Coronary artery (tissue), 2 donors: Measurements from ENCODE around the gene MAD1L1.
A peak's percentile ranks its signal among the peaks of the same experiment; 100 is the strongest.
"Not testable (repeated sequence)": the region's sequence is repeated elsewhere in the genome, so short reads cannot be mapped to it uniquely, and the experiment has no call there.

ENCODE experiments used
- DNase-seq: peaks from one replicate; pipeline ENCODE4 v3.0.0-alpha.2; 2017; ENCODE audit warnings: low spot score
- H3K27ac ChIP-seq, 2 donors: fragments of 200-600 bp; sonication (generic); one replicate each; pipeline ENCODE4 v1.5.1; 2016 to 2019
- H3K4me3 ChIP-seq: fragments of 200-600 bp; sonication (generic); 2 replicates; pipeline ENCODE4 v1.5.1; 2016; ENCODE audit warnings: mild to moderate bottlenecking, moderate library complexity
- TF ChIP-seq, protein P1 (sequence below): fragments of 200-600 bp; sonication (generic); IDR thresholded peaks from one replicate; pipeline ENCODE4 v1.5.1; 2019; ENCODE audit warnings: antibody characterized with exemption

The MAD1L1 gene

DNA sequence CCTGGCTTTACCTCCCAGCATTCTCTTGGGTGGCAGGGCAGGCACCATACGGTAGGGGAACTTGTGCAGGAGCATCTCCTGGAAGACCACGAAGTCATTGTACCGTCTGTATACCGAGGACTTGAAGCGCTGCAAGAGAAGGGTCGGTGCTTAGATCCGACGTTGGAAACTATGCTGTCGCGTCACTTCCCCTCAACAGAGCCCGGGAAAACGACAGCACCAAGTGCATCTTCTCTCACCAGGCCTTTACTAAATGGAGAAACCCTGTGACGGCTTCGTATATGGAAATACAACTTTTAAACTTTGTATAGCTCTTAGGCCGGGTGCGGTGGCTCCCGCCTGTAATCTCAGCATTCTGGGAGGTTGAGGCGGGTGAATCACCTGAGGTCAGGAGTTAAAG, 42.4 kb upstream of the MAD1L1 start:
- TF ChIP-seq, protein P1, sequence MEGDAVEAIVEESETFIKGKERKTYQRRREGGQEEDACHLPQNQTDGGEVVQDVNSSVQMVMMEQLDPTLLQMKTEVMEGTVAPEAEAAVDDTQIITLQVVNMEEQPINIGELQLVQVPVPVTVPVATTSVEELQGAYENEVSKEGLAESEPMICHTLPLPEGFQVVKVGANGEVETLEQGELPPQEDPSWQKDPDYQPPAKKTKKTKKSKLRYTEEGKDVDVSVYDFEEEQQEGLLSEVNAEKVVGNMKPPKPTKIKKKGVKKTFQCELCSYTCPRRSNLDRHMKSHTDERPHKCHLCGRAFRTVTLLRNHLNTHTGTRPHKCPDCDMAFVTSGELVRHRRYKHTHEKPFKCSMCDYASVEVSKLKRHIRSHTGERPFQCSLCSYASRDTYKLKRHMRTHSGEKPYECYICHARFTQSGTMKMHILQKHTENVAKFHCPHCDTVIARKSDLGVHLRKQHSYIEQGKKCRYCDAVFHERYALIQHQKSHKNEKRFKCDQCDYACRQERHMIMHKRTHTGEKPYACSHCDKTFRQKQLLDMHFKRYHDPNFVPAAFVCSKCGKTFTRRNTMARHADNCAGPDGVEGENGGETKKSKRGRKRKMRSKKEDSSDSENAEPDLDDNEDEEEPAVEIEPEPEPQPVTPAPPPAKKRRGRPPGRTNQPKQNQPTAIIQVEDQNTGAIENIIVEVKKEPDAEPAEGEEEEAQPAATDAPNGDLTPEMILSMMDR, result no peak
- DNase-seq, result no peak
- Histone ChIP-seq H3K4me3 (no peak overlapping the region), H3K27ac (no peak overlapping the region)

DNA sequence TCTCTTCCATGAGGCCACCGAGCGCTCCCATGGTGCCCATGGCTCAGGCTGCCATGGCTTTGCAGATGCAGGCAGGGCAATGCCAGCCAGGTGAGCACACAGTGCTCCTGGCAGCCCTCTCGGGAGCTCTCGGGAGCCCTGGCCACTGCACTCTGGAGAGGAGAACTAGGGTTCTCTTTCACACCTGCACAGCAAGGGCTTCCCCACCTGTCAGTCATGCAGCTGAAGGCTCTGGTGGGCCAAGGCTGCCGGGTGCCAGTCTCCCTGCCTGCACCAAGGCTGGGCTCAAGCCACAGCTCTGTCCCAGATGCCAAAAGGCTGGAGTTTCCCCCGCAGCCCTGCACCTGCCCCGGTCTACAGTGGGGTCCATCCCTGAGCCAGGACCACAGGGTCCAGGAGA, 41.9 kb upstream of the MAD1L1 start:
- Histone ChIP-seq H3K27ac (no peak overlapping the region), H3K4me3 (no peak overlapping the region)
- TF ChIP-seq, protein P1, result no peak
- DNase-seq, result no peak

DNA sequence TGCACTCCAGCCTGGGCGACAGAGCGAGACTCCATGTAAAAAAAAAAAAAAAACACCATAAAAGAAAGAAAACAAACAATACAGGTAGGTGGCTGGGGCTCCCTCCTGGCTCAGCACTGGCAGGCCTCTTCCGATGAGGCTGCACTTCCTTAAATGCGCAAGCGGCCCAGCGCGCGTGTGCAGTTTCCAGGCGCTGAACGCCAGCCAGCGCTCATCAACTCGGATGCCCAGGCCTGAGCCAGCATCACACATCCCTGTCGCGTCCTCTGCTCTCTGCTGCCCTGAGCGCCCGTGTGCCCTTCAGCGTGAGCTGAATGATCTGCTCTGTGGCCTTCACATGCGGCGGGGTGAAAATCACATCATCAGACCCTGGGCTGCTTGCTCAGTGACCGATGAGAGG, 41.1 kb upstream of the MAD1L1 start:
- no peak for DNase-seq
- TF ChIP-seq, protein P1, result no peak
- Histone ChIP-seq H3K4me3 (no peak overlapping the region), H3K27ac (no peak overlapping the region)

DNA sequence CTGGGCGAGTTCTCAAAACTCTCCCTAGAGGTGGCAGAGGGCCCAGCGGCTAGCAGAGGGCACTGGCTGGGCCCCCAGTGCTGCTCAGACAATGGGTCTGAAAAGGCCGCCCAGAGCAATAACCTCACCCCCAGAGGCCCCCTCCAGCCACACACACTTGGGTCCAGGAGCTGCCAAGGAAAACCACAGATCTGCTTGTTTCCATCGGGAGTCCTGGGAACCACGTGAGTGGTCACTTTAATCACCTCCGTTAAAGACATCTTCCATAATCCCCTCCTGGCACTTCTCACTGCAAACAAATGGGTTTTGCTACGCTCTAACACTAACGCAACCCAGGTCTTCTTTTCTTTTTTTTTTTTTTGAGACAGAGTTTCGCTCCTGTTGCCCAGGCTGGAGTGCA, 39.3 kb upstream of the MAD1L1 start:
- H3K27ac ChIP-seq, result no peak overlapping the region
- no peak overlapping the region for H3K4me3 ChIP-seq
- TF ChIP-seq, protein P1, result no peak
- no peak for DNase-seq

DNA sequence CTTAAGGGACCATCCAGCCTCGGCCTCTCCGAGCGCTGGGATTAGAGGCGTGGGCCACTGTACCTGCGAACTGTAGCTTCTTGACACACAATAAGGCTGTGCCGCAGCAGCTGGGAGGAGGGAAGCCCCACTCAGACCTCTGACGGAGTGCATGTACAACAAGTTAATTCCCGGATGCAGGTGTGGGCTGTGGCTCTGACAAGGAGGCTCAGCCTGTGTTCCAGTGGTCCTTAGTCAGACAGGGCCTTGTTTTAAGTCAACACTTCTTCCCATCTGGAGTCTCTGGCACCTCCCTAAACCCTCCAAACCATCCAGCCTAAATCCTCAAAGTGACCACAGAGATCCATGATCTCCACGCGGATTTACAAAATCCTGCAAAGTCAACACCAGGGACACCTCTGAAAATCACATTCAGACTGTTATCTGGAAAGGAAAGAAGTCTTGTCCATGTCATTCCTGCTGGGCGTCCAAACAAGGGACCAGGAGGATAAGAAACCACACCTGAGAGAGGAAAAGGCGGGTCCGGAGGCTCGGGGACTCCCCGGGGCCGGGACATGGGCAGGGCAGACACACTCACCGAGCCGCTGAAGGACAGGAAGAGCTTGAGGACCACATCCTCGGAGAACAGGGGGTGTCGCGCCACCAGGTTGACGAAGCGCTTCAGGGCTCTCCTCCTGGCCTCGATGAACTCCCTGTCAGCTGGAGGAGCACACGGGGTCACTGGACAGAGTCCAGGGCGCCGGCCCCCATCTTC, 38.7 kb upstream of the MAD1L1 start:
- Histone ChIP-seq H3K4me3 (no peak overlapping the region), H3K27ac (no peak overlapping the region)
- peak; percentile 62 for DNase-seq
- TF ChIP-seq, protein P1, result no peak

DNA sequence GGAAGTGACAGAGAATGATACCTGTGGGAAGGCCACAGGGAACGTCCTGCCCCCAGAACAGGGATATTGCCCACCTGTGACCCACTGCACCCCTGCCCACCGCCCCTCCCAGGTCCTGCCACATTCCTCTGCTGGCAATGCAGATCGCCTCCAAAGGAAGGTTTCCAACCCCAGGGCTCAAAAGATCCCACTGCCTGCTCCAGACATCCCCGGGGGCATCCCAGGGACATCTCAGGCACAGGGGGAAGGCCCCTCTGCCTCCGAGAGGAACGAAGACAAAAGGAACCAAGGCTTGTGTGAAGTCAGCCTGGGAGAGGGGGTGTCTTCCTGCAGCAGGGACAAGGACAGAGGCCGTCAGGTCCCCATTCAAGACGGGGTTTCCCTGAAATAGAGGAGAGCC, 37.8 kb upstream of the MAD1L1 start:
- H3K27ac ChIP-seq, result no peak overlapping the region
- no peak overlapping the region for H3K4me3 ChIP-seq
- TF ChIP-seq, protein P1, result no peak
- DNase-seq, result no peak

DNA sequence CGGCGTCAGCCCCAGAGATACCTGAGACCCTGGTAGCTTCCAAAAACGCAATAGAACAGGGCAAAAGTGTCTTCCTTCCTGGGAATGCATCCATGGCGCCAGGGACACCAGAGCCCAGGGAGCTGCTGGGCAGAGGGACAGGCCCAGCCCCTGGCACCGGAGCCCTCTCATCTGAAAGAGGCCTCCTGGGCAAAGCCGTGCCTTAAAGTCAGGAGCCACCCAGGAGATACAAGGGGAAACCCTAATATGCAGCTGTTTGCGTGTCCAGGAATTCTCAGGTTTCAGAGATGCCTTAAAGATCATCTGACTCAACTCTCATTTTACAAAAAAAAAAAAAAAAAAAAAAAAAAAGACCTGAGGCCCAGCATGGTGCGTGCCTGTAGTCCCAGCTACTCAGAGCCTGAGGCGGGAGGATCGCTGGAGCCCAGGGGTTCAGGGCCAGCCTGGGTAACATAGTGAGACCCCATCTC, 37.3 kb upstream of the MAD1L1 start:
- no peak for DNase-seq
- TF ChIP-seq, protein P1, result no peak
- no peak overlapping the region for H3K4me3 ChIP-seq
- no peak overlapping the region for H3K27ac ChIP-seq

DNA sequence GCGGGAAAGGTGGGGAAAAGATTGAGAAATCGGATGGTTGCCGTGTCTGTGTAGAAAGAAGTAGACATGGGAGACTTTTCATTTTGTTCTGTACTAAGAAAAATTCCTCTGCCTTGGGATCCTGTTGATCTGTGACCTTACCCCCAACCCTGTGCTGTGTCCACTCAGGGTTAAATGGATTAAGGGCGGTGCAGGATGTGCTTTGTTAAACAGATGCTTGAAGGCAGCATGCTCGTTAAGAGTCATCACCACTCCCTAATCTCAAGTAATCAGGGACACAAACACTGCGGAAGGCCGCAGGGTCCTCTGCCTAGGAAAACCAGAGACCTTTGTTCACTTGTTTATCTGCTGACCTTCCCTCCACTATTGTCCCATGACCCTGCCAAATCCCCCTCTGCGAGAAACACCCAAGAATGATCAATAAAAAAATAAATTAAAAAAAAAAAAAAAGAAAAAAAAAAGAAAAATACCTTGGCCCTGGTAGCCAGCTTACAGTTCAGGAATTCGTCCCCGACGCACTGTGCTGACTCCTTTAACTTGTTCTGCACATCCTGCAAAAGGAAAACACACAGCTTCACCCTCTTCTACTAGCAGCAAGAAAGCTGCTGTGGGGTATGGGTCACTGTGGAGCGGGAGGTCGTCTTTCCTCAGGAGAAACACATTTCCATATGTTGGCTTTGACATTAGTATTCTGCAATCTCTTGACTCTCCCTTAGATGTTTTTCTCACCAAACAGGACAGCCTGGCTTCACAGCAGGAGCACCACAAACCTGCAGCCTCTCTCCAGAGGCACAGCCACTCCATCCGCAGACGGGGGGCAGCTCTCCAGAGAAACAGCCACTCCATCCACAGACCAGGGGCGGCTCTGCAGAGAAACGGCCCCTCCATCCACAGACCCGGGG, 36.6 kb upstream of the MAD1L1 start:
- H3K27ac ChIP-seq, DNase-seq, H3K4me3 ChIP-seq: not testable (repeated sequence)
